K562 (cell line): ENCODE results near the gene GATA1. TPM values are rescaled to one million over a fixed set of nuclear protein-coding genes. Genes with fewer than 3 reads are reported as not detected.

Experiments used
- ATAC-seq: fragments of 200-7000 bp; cut with Tn5 transposase; 3 replicates; pipeline ENCODE4 v1.9.1; 2020; ENCODE audit warnings: moderate library complexity
- BruUV-seq: library from RNA; stranded (reverse); fragments of 400-500 nt; replicated peaks from 2 replicates; lab custom pipeline; 2021; lab: Mats Ljungman, UMichigan
- CTCF ChIA-PET: fragments of 300-600 bp; formaldehyde crosslinking; extraction: SDS; loops from one replicate; lab custom pipeline; 2021; ENCODE audit warnings: low intra/inter-chr PET ratio; lab: Yijun Ruan, JAX
- POLR2A ChIA-PET: fragments of 300-600, 350-650 bp; sonication (Branson Sonifier 250); formaldehyde crosslinking; extraction: SDS; loops from one replicate; lab custom pipeline; 2021; ENCODE audit warnings: antibody characterized with exemption, inconsistent platforms; lab: Yijun Ruan, JAX
- DNase-seq, 4 experiments: peaks; one replicate each; pipeline versions ENCODE4 v3.0.0 to v3.0.0-alpha.2; 2011 to 2018; ENCODE audit warnings: low spot score in 3 of 4, mixed read lengths in 3 of 4; ENCODE audit errors: extremely low read depth in 1 of 4
- FAIRE-seq: peaks from 2 replicates; lab custom pipeline; 2011; peaks lifted over from hg19 to GRCh38; lab: Jason Lieb, UNC
- H2AFZ ChIP-seq: 2 replicates; pipeline ENCODE4 v1.6.0; 2011; ENCODE audit warnings: low read depth, low read length, control low read depth, inconsistent platforms
- H3K27ac ChIP-seq: fragments of 200-600 bp; 3 replicates; pipeline ENCODE4 v1.8.0; 2011; ENCODE audit warnings: low read depth, mild to moderate bottlenecking, control low read depth, inconsistent platforms, low read length, moderate library complexity, mixed read lengths; ENCODE audit errors: extremely low read depth
- H3K27me3 ChIP-seq, 2 experiments: fragments of 300-600 bp in 1 of 2; 2 replicates in 1 of 2; 3 replicates in 1 of 2; pipeline versions ENCODE4 v1.6.0 to v1.8.0; 2011; ENCODE audit warnings: inconsistent platforms in 2 of 2, low read length in 2 of 2, mild to moderate bottlenecking in 1 of 2, mixed read lengths in 1 of 2, moderate library complexity in 1 of 2; ENCODE audit not compliant: control insufficient read depth in 2 of 2, insufficient read depth in 2 of 2
- H3K36me3 ChIP-seq: fragments of 300-600 bp; 3 replicates; pipeline ENCODE4 v1.8.0; 2011; ENCODE audit warnings: mild to moderate bottlenecking, low read length, inconsistent platforms; ENCODE audit not compliant: control insufficient read depth, insufficient read depth
- H3K4me1 ChIP-seq, 2 experiments: fragments of 200-600 bp in 1 of 2; replicated peaks in 1 of 2; 2 replicates in 1 of 2; 3 replicates in 1 of 2; pipeline versions ENCODE4 v1.5.1 to v1.8.0; 2011; ENCODE audit warnings: inconsistent platforms in 2 of 2, low read length in 2 of 2, mild to moderate bottlenecking in 1 of 2, mixed read lengths in 1 of 2, moderate library complexity in 1 of 2; ENCODE audit not compliant: control insufficient read depth in 2 of 2, insufficient read depth in 2 of 2
- H3K4me2 ChIP-seq: 2 replicates; pipeline ENCODE4 v1.6.1; 2011; ENCODE audit warnings: low read length, control low read depth, inconsistent platforms, mixed read lengths; ENCODE audit not compliant: insufficient read depth
- H3K4me3 ChIP-seq: fragments of 200-600 bp; sonication (generic), shearing (Covaris generic); 2 replicates; pipeline ENCODE4 v1.5.1; 2016; ENCODE audit warnings: control low read depth, inconsistent platforms
- H3K79me2 ChIP-seq: fragments of 200-600 bp; 3 replicates; pipeline ENCODE4 v1.8.0; 2011; ENCODE audit warnings: low read length, inconsistent platforms; ENCODE audit not compliant: control insufficient read depth, insufficient read depth
- H3K9ac ChIP-seq, 2 experiments: 2 replicates each; pipeline versions ENCODE4 v1.6.0 to v1.6.1; 2011; ENCODE audit warnings: low read depth in 2 of 2, low read length in 2 of 2, control low read depth in 1 of 2, inconsistent platforms in 1 of 2, mild to moderate bottlenecking in 1 of 2, mixed read lengths in 1 of 2; ENCODE audit not compliant: insufficient read depth in 1 of 2
- H3K9me1 ChIP-seq: one replicate; pipeline ENCODE4 v1.6.0; 2011; ENCODE audit warnings: inconsistent platforms, mild to moderate bottlenecking, low read length, moderate library complexity; ENCODE audit not compliant: control insufficient read depth, insufficient read depth
- H3K9me3 ChIP-seq: replicated peaks from 2 replicates; pipeline ENCODE4 v1.5.1; 2011; ENCODE audit warnings: low read depth, low read length, inconsistent platforms; ENCODE audit not compliant: control insufficient read depth, insufficient read depth
- H4K20me1 ChIP-seq: replicated peaks from 2 replicates; pipeline ENCODE4 v1.6.1; 2011; ENCODE audit warnings: low read length, inconsistent platforms, mixed read lengths; ENCODE audit not compliant: control insufficient read depth, insufficient read depth
- CREBBP ChIP-seq: IDR thresholded peaks from one replicate; pipeline ENCODE4 v1.6.1; 2012; ENCODE audit warnings: low read depth, mild to moderate bottlenecking, control low read depth, inconsistent platforms, low read length
- DACH1 ChIP-seq: fragments of 450-650 bp; IDR thresholded peaks from 2 replicates; pipeline ENCODE4 v1.6.1; 2018; ENCODE audit not compliant: partially characterized antibody
- E2F3 ChIP-seq: fragments of 250-450 bp; sonication (Bioruptor Pico); IDR thresholded peaks from 2 replicates; pipeline ENCODE4 v1.4.0; 2020; ENCODE audit warnings: mild to moderate bottlenecking
- NEUROD1 ChIP-seq: fragments of 150-350 bp; IDR thresholded peaks from 2 replicates; pipeline ENCODE4 v1.6.1; 2014; ENCODE audit warnings: borderline replicate concordance, low read length, low read depth; ENCODE audit not compliant: partially characterized antibody
- NR1H2 ChIP-seq: sonication (generic); formaldehyde crosslinking; IDR thresholded peaks from 2 replicates; pipeline ENCODE4 v1.4.0; 2020; ENCODE audit warnings: mild to moderate bottlenecking, missing genetic modification reagents
- RAD51 ChIP-seq: fragments of 450-650 bp; IDR thresholded peaks from 2 replicates; pipeline ENCODE4 v1.7.1; 2016; ENCODE audit warnings: low read depth, mild to moderate bottlenecking, borderline replicate concordance
- YY1 ChIP-seq, 3 experiments: IDR thresholded peaks; 2 replicates each; pipeline ENCODE4 v1.6.1; 2011; ENCODE audit warnings: low read length in 2 of 3, mild to moderate bottlenecking in 2 of 3, moderate library complexity in 2 of 3, borderline replicate concordance in 1 of 3, control low read depth in 1 of 3, low read depth in 1 of 3; ENCODE audit not compliant: insufficient read depth in 3 of 3, insufficient replicate concordance in 2 of 3, control insufficient read depth in 1 of 3, insufficient read length in 1 of 3; ENCODE audit errors: extremely low read depth in 1 of 3
- ZNF584 ChIP-seq: fragments of 200-800 bp; sonication (Bioruptor generic); IDR thresholded peaks from 2 replicates; pipeline ENCODE4 v1.6.1; 2016; ENCODE audit warnings: low read depth, mild to moderate bottlenecking, missing genetic modification characterization, missing compliant biosample characterization
- WGBS: fragments of 100-300 bp; shearing (Covaris generic); methylation state at CpG from one replicate; pipeline ENCODE4 v1.1.6; 2016; ENCODE audit warnings: low coverage, mixed read lengths; ENCODE audit not compliant: insufficient coverage; ENCODE audit errors: missing lambda C conversion rate; 5-methylcytosine and 5-hydroxymethylcytosine counted together
- in situ Hi-C: fragments of 300-500 bp; cut with MboI; formaldehyde crosslinking; loops from 4 replicates; pipeline ENCODE4 v1.15.0; 2018; ENCODE audit warnings: inconsistent platforms, mixed read lengths
- intact Hi-C: fragments of 100-400 bp; cut with micrococcal nuclease; formaldehyde crosslinking; loops from 2 replicates; pipeline ENCODE4 v1.14.2; 2022
- polyA plus RNA-seq, 8 experiments: library from polyadenylated mRNA; depleted of rRNA in 4 of 8; stranded (reverse) in 5 of 8; unstranded in 3 of 8; fragments of >200 nt; fragmentation: Nextera tagmentation in 2 of 8; fragmentation: Illumina TruSeq in 1 of 8; extraction: Ambion mirVana in 2 of 8; extraction: Trizol in 1 of 8; gene quantifications; 2 replicates each; pipeline versions ENCODE4 v1.2.1 to v1.2.3, GENCODE V29; 2011 to 2014; ENCODE audit warnings: inconsistent platforms in 1 of 8, missing spikeins in 1 of 8
- total RNA-seq, 7 experiments: library from RNA; depleted of rRNA in 6 of 7; stranded (reverse); fragments of >200 nt in 6 of 7; fragmentation: Illumina TruSeq in 2 of 7; extraction: Trizol in 2 of 7; gene quantifications; 2 replicates each; pipeline versions ENCODE4 v1.2.1 to v1.2.3, GENCODE V29; 2011 to 2021; ENCODE audit warnings: low replicate concordance in 1 of 7
- TF ChIP-seq, protein P1 (sequence below): IDR thresholded peaks from 2 replicates; pipeline ENCODE4 v1.6.1; 2011; ENCODE audit warnings: borderline replicate concordance, low read depth, mild to moderate bottlenecking, moderate library complexity, low read length; ENCODE audit not compliant: insufficient read depth, poor library complexity, severe bottlenecking
- TF ChIP-seq, protein P2 (sequence below): sonication (generic); formaldehyde crosslinking; IDR thresholded peaks from 2 replicates; pipeline ENCODE4 v1.8.1; 2022; ENCODE audit warnings: missing genetic modification reagents
- TF ChIP-seq, protein P3 (sequence below): sonication (generic); formaldehyde crosslinking; IDR thresholded peaks from 2 replicates; pipeline ENCODE4 v1.8.0; 2022; ENCODE audit warnings: mild to moderate bottlenecking, low read depth, missing genetic modification reagents

The GATA1 gene
- total and polyA plus RNA-seq, 9 of the 15 experiments (the other 6 are each of a cell fraction or from before 2014, with no cell fraction given), result 11.9 to 291 (median 116) TPM

DNA sequence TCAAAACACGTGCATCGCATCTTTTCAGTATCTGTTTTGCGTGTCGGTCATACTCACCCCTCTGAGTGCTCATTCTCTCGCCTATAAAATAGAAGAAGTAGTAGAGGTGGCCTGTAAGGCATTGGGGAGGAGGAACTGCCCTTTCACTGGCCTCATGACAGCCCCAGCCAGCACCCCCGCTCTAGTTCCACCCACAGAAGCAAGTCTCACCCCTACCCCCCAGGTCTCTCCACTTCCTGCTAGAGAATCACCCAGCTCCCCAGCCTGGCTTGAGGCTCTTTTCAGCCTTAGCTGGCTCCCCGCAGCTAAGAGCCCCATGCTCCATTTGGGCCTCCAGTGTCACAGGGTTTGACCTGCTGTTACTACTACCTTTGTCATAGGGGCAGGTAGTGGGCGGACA lies 27.3 kb downstream of the GATA1 start:
- Histone ChIP-seq H3K9me3 (no peaks in the 10 kb centered on the region), H4K20me1 (no peaks in the 10 kb centered on the region), H3K4me3 (no peak overlapping the region), H2AFZ (no peak overlapping the region), H3K9me1 (no peaks in the 10 kb centered on the region), H3K79me2 (no peaks in the 10 kb centered on the region), H3K27ac (no peak overlapping the region), H3K4me1 (peaks cover 5 to 12% of the 10 kb centered on the region in 2 experiments; a peak in 4 of 5 replicates), H3K27me3 (no peaks in the 10 kb centered on the region), H3K4me2 (no peak overlapping the region), H3K9ac (peak overlapping the region in 1 of 2 experiments; percentile 33; a peak in 1 of 4 replicates), H3K36me3 (peaks cover 27% of the 10 kb centered on the region; the same call in 2 of the 3 replicates)
- in situ Hi-C loops, result no loop called here
- BruUV-seq, result no TSS peak
- ATAC-seq, result no peak
- TF ChIP-seq DACH1 (no peak), CREBBP (no peak), ZNF584 (CRISPR knock-in tag) (no peak), RAD51 (no peak), E2F3 (no peak), YY1 (IDR thresholded peaks at IDR 0.05; ENCODE audit: borderline replicate concordance in 1 of 3, control insufficient read depth in 1 of 3, extremely low read depth in 1 of 3, insufficient read depth in 3 of 3, insufficient read length in 1 of 3, insufficient replicate concordance in 2 of 3, low read depth in 1 of 3, low read length in 2 of 3) (no peak), NR1H2 (CRISPR knock-in tag) (no peak), NEUROD1 (no peak)
- TF ChIP-seq, protein P1, sequence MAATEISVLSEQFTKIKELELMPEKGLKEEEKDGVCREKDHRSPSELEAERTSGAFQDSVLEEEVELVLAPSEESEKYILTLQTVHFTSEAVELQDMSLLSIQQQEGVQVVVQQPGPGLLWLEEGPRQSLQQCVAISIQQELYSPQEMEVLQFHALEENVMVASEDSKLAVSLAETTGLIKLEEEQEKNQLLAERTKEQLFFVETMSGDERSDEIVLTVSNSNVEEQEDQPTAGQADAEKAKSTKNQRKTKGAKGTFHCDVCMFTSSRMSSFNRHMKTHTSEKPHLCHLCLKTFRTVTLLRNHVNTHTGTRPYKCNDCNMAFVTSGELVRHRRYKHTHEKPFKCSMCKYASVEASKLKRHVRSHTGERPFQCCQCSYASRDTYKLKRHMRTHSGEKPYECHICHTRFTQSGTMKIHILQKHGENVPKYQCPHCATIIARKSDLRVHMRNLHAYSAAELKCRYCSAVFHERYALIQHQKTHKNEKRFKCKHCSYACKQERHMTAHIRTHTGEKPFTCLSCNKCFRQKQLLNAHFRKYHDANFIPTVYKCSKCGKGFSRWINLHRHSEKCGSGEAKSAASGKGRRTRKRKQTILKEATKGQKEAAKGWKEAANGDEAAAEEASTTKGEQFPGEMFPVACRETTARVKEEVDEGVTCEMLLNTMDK, result no peak
- TF ChIP-seq, protein P2, sequence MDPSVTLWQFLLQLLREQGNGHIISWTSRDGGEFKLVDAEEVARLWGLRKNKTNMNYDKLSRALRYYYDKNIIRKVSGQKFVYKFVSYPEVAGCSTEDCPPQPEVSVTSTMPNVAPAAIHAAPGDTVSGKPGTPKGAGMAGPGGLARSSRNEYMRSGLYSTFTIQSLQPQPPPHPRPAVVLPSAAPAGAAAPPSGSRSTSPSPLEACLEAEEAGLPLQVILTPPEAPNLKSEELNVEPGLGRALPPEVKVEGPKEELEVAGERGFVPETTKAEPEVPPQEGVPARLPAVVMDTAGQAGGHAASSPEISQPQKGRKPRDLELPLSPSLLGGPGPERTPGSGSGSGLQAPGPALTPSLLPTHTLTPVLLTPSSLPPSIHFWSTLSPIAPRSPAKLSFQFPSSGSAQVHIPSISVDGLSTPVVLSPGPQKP, result no peak
- TF ChIP-seq, protein P3, sequence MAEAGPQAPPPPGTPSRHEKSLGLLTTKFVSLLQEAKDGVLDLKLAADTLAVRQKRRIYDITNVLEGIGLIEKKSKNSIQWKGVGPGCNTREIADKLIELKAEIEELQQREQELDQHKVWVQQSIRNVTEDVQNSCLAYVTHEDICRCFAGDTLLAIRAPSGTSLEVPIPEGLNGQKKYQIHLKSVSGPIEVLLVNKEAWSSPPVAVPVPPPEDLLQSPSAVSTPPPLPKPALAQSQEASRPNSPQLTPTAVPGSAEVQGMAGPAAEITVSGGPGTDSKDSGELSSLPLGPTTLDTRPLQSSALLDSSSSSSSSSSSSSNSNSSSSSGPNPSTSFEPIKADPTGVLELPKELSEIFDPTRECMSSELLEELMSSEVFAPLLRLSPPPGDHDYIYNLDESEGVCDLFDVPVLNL (CRISPR knock-in tag), result no peak
- WGBS, result 77% methylated on average over 7 of the region's 8 CpGs
- POLR2A ChIA-PET, result interaction anchor here (1.0 kb wide), 1 partner anchor 17 kb away, joined by 4 read pairs; no protein-coding TSS in a partner anchor
- CTCF ChIA-PET, result no interaction called here
- intact Hi-C loops, result no loop called here
- no peak for FAIRE-seq
- DNase-seq, result peak in 1 of 4 experiments; percentile 17
